ENCODE data around the gene HUNK.

DNA sequence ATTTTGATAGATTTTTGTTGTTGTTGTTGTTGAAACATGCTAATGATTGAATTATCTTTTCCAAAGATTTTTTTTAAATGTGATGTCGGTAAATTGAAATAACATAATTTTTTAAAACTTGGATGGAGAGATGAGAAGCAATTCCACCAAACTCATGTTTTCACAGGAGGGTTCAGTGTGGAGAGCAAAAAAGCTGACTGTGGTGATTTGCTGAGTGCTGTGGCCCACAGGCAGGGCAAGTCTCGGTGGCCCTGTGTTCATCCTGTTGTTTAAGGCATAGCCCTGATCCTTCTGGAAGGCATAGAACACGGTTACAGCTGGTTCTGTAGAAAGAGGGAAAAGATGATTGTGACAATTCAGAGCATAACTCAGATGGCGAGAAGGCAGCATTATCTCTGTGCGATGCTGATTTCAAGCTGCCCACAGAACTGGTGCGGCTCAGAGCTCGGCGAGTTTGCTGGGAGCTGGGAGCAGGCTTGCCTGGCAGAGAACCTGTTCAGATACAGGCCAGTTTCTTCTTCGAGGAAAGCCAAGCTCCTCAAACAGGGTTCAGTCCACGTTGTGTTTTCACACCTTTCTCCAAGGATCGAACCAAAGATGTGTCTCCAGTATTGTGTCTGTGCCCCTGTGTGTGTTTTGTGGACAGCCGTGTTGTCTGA, 127.1 kb downstream of the HUNK start:
- TF ChIP-seq, protein P1, sequence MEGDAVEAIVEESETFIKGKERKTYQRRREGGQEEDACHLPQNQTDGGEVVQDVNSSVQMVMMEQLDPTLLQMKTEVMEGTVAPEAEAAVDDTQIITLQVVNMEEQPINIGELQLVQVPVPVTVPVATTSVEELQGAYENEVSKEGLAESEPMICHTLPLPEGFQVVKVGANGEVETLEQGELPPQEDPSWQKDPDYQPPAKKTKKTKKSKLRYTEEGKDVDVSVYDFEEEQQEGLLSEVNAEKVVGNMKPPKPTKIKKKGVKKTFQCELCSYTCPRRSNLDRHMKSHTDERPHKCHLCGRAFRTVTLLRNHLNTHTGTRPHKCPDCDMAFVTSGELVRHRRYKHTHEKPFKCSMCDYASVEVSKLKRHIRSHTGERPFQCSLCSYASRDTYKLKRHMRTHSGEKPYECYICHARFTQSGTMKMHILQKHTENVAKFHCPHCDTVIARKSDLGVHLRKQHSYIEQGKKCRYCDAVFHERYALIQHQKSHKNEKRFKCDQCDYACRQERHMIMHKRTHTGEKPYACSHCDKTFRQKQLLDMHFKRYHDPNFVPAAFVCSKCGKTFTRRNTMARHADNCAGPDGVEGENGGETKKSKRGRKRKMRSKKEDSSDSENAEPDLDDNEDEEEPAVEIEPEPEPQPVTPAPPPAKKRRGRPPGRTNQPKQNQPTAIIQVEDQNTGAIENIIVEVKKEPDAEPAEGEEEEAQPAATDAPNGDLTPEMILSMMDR (IDR thresholded peaks at IDR 0.05; ENCODE audit: control extremely low read depth in 1 of 3, insufficient read depth in 1 of 3, low read depth in 1 of 3, low read length in 3 of 3), result no peak
- TF ChIP-seq KDM1A (IDR thresholded peaks at IDR 0.05; ENCODE audit: borderline replicate concordance, low read length) (no peak), RAD21 (IDR thresholded peaks at IDR 0.05 in 1 of 2, conservative IDR thresholded peaks at IDR 0.05 in 1 of 2; ENCODE audit: low read depth in 2 of 2, low read length in 2 of 2) (no peak), POLR2AphosphoS5 (IDR thresholded peaks at IDR 0.05; ENCODE audit: low read depth, low read length) (no peak), CBX8 (IDR thresholded peaks at IDR 0.05; ENCODE audit: borderline replicate concordance, low read depth, low read length) (no peak), ZNF274 (IDR thresholded peaks at IDR 0.05; ENCODE audit: borderline replicate concordance, extremely low read depth, low read length) (no peak), NRF1 (IDR thresholded peaks at IDR 0.05; ENCODE audit: low read depth, low read length) (no peak), MAFK (IDR thresholded peaks at IDR 0.05; ENCODE audit: low read depth, low read length) (no peak), KDM5A (IDR thresholded peaks at IDR 0.05; ENCODE audit: low read length) (no peak), EP300 (IDR thresholded peaks at IDR 0.05; ENCODE audit: borderline replicate concordance in 1 of 2, low read depth in 2 of 2, low read length in 2 of 2) (no peak)
